ENCODE data around the gene TRIM58. TPM values are rescaled to one million over a fixed set of nuclear protein-coding genes. Genes with fewer than 3 reads are reported as not detected.

TRIM58 gene
- total RNA-seq, 1 experiment from 2014 or later: 1.7 TPM

DNA sequence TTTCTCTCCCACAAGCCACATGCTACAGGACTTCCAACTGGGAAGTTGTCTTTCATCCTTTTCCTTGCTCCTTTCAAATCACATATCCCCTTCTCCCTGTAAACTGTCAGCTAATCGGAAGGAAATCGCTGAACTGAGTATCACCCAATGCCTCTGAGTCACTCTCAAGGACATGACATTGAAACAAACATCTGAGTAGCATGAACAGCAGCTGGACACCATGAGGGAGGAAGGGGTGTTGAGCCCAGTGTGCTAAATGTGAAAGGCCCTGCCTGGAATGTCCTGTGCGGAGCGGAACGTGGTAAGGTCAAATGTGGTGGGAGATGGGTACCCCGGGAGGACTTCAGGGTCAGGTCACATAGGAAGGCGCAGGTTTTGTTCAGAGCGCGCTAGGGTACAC, 67.9 kb downstream of the TRIM58 start, which contains the start of gene OR2AJ1:
Gene OR2AJ1, plus strand, starts transcription at position 22 of the 400 bp plus-strand sequence. CDS start 8,880 bp downstream, outside the sequence.
- Histone ChIP-seq H3K9me3 (ENCODE audit: control insufficient read depth, low read depth, low read length) (peaks cover 9% of the 10 kb centered on the region), H3T11ph (ENCODE audit: low read length) (no peak within 1 kb of the TSS), H2AK5ac (ENCODE audit: insufficient read length, low read length) (no peak within 1 kb of the TSS), H4K5ac (ENCODE audit: insufficient read length, low read depth, low read length) (no peak within 1 kb of the TSS), H3K14ac (ENCODE audit: insufficient read depth, low read length) (no peak within 1 kb of the TSS), H3K4me1 (ENCODE audit: insufficient read depth, low read length) (no peaks in the 10 kb centered on the region), H3K79me1 (ENCODE audit: insufficient read depth, low read depth, low read length, poor library complexity, severe bottlenecking) (no peaks in the 10 kb centered on the region), H3K4me2 (ENCODE audit: insufficient read depth, insufficient read length, low read length) (no peak within 1 kb of the TSS), H3K27me3 (ENCODE audit: insufficient read depth, low read length) (no peaks in the 10 kb centered on the region), H4K91ac (ENCODE audit: insufficient read length, low read depth, low read length) (no peak within 1 kb of the TSS), H3K9ac (ENCODE audit: extremely low read depth, insufficient read length, low read length) (no peak within 1 kb of the TSS), H2BK120ac (ENCODE audit: low read depth, low read length, poor library complexity, severe bottlenecking) (no peak within 1 kb of the TSS), H4K20me1 (ENCODE audit: control insufficient read depth, insufficient read depth, insufficient read length) (no peaks in the 10 kb centered on the region), H3K18ac (ENCODE audit: insufficient read length, low read depth, low read length) (no peak within 1 kb of the TSS), H3K23ac (ENCODE audit: insufficient read length, low read depth, low read length) (no peak within 1 kb of the TSS), H3K56ac (ENCODE audit: insufficient read length, low read depth, low read length) (no peak within 1 kb of the TSS), H4K8ac (replicated peaks; ENCODE audit: insufficient read length, low read depth, low read length) (no peak within 1 kb of the TSS), H2BK5ac (ENCODE audit: insufficient read length, low read length) (no peak within 1 kb of the TSS), H3K4ac (ENCODE audit: low read depth, low read length) (no peak within 1 kb of the TSS), H2BK15ac (ENCODE audit: low read depth, low read length) (no peak within 1 kb of the TSS), H2AFZ (ENCODE audit: low read length) (no peak within 1 kb of the TSS), H2BK12ac (ENCODE audit: insufficient read length, low read depth, low read length) (no peak within 1 kb of the TSS), H3K79me2 (ENCODE audit: insufficient read depth, low read length) (no peaks in the 10 kb centered on the region), H3K23me2 (ENCODE audit: insufficient read length, low read depth, low read length, poor library complexity, severe bottlenecking) (no peaks in the 10 kb centered on the region), H2BK20ac (ENCODE audit: low read depth, low read length, poor library complexity, severe bottlenecking) (no peak within 1 kb of the TSS), H3K27ac (ENCODE audit: insufficient read length, low read depth, low read length) (no peak within 1 kb of the TSS)
- TF ChIP-seq, protein P1, sequence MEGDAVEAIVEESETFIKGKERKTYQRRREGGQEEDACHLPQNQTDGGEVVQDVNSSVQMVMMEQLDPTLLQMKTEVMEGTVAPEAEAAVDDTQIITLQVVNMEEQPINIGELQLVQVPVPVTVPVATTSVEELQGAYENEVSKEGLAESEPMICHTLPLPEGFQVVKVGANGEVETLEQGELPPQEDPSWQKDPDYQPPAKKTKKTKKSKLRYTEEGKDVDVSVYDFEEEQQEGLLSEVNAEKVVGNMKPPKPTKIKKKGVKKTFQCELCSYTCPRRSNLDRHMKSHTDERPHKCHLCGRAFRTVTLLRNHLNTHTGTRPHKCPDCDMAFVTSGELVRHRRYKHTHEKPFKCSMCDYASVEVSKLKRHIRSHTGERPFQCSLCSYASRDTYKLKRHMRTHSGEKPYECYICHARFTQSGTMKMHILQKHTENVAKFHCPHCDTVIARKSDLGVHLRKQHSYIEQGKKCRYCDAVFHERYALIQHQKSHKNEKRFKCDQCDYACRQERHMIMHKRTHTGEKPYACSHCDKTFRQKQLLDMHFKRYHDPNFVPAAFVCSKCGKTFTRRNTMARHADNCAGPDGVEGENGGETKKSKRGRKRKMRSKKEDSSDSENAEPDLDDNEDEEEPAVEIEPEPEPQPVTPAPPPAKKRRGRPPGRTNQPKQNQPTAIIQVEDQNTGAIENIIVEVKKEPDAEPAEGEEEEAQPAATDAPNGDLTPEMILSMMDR (conservative IDR thresholded peaks at IDR 0.05): no peak
- no peak for DNase-seq
- H3K4me1 Mint-ChIP-seq: no peaks in the 10 kb centered on the region
- H3K4me3 Mint-ChIP-seq: no peak within 1 kb of the TSS
- H3K27ac Mint-ChIP-seq: no peak within 1 kb of the TSS; a peak in 1 of 7 replicates
- no peaks in the 10 kb centered on the region; a peak in 2 of 7 replicates for H3K36me3 Mint-ChIP-seq (ENCODE audit: insufficient read depth in 1 of 3, low read depth in 3 of 3)
- no CpG with 5 or more reads among the region's 9 CpGs for WGBS (ENCODE audit: extremely low coverage, insufficient read length, low lambda C conversion rate)
- peaks cover 55 to 63% of the 10 kb centered on the region in 2 experiments for H3K9me3 Mint-ChIP-seq
- H3K27me3 Mint-ChIP-seq (ENCODE audit: low read depth): no peaks in the 10 kb centered on the region; the same call in 1 of the 2 replicates

Other genes with a start within 250 kb of the TRIM58 start
- not detected in 2 replicates for gene OR13G1, start 177.4 kb upstream of the TRIM58 start, total RNA-seq (2021)
- gene OR6F1, start 140.5 kb upstream of the TRIM58 start, total RNA-seq (2021): not detected in 2 replicates
- not detected in 2 replicates for gene OR14K1, start 118.6 kb upstream of the TRIM58 start, total RNA-seq (2021)
- gene OR14A2, start 109.0 kb upstream of the TRIM58 start, total RNA-seq (2021): not detected in 2 replicates
- not detected in 2 replicates for gene OR1C1, start 96.6 kb upstream of the TRIM58 start, total RNA-seq (2021)
- 0.15 TPM in 1 of 2 replicates, not detected in the other for gene OR14A16, start 33.1 kb upstream of the TRIM58 start, total RNA-seq (2021)
- gene OR11L1, start 15.3 kb upstream of the TRIM58 start, total RNA-seq (2021): not detected in 2 replicates
- gene OR2W3, start 38.4 kb downstream of the TRIM58 start, total RNA-seq (2021): 0.24 TPM in 1 of 2 replicates, not detected in the other
- gene OR2T8, start 63.1 kb downstream of the TRIM58 start, total RNA-seq (2021): not detected in 2 replicates
- not detected in 2 replicates for gene OR2AJ1, start 67.7 kb downstream of the TRIM58 start, total RNA-seq (2021)
- 0.24 TPM in 1 of 2 replicates, not detected in the other for gene OR2L8, start 91.7 kb downstream of the TRIM58 start, total RNA-seq (2021)
- not detected in 2 replicates for gene OR2AK2, start 108.0 kb downstream of the TRIM58 start, total RNA-seq (2021)
- not detected in 2 replicates for gene OR2L5, start 156.5 kb downstream of the TRIM58 start, total RNA-seq (2021)
- gene OR2L2, start 172.9 kb downstream of the TRIM58 start, total RNA-seq (2021): 0.11 TPM in 1 of 2 replicates, not detected in the other
- gene OR2L3, start 189.6 kb downstream of the TRIM58 start, total RNA-seq (2021): not detected in 2 replicates
- gene OR2L13, start 238.0 kb downstream of the TRIM58 start, total RNA-seq (2021): not detected in 2 replicates

Data from H9 (cell line).